Neuron (in vitro differentiated cells): ENCODE data around the gene HOXB4.

Experiments
- H2AFZ ChIP-seq: one replicate; pipeline ENCODE4 v1.6.1; 2013; ENCODE audit warnings: low read depth, mild to moderate bottlenecking, inconsistent platforms, low read length, moderate library complexity
- H3K27me3 ChIP-seq: one replicate; pipeline ENCODE4 v1.6.1; 2013; ENCODE audit warnings: low read length; ENCODE audit not compliant: insufficient read depth
- H3K36me3 ChIP-seq: one replicate; pipeline ENCODE4 v1.6.1; 2013; ENCODE audit warnings: low read length; ENCODE audit not compliant: insufficient read depth
- H3K4me1 ChIP-seq: one replicate; pipeline ENCODE4 v1.6.1; 2013; ENCODE audit warnings: low read length; ENCODE audit not compliant: insufficient read depth
- H3K4me3 ChIP-seq: 2 replicates; pipeline ENCODE4 v1.5.1; 2013; ENCODE audit warnings: mild to moderate bottlenecking, low read length, moderate library complexity
- H3K9me3 ChIP-seq: one replicate; pipeline ENCODE4 v1.6.1; 2013; ENCODE audit warnings: low read length

Gene HOXB4

DNA sequence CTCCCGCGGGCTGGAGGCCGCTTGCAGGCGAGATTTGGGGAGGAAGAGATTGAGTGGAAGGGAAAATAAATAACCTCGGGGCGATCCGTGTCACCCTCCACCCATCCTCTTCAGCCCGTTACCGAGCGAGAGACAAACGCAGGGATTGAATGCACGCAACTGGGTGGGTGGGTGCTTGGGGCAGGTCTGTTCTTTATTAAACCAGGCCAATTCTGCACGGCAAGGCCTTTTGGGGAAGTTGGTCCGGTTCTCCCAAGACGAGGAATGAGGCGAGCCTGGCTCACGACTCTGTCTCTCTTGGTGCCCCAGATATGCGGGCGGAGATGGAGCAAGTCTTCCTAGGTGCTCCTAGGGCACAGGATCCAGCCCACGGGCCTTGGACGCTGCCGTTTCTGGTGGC lies 33.1 kb upstream of the HOXB4 start:
- Histone ChIP-seq H3K36me3 (no peaks in the 10 kb centered on the region), H2AFZ (no peak overlapping the region), H3K9me3 (no peaks in the 10 kb centered on the region), H3K4me3 (no peak overlapping the region), H3K27me3 (peaks cover 96% of the 10 kb centered on the region), H3K4me1 (peaks cover 6% of the 10 kb centered on the region)

DNA sequence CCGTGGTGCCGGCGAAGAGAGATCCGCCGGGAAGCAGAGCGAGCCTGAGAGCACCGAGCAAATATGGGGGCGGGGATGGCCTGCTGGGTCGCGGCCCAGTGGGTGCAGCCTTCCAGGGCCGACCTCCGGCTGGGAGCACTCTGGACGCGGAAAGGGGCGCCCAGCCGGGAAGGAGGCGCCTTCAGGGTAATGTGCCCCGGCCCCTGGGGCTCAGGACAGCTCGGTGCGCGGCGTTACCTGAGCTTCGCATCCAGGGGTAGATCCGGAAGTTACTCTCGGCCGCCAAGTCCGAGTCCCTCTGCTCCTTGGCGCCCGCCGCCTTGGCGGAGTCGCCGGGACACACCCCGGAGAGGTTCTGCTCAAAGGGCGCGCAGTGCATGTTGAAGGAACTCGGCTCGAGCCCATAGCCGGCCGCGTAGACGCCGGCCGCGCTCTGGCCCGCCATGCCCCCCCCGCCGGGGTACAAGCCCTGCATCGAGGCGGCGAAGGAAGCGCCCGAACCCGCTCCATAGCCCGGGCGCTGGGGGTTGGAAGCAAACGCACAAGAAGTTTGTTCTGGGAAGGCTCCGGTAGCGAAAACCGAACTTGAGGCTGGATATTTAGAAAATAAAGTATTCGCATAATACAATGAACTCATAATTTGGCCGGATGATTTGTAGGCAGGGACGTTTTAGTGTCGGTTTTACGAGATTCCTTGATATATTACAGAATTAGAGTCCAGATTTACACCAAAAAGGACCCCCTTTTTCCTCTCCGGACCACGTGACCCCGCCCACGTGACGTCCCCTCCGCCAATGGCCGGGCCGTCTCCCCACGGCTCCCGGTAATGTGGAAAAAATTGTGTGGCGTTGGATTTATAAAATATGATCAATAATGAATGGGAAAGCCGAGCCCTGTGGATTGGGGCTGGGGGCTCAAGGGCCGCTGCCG lies 32.4 kb upstream of the HOXB4 start, which contains the start of gene HOXB7:
Gene HOXB7 (minus strand): TSS at position 736 of the 930 bp plus-strand sequence. CDS start 99 bp downstream, at position 637.
- peaks cover 6% of the 10 kb centered on the region for H3K4me1 ChIP-seq
- H3K9me3 ChIP-seq: no peaks in the 10 kb centered on the region
- H3K36me3 ChIP-seq: no peaks in the 10 kb centered on the region
- H3K27me3 ChIP-seq: peaks cover 96% of the 10 kb centered on the region
- peak within 1 kb of the TSS; percentile 30 for H2AFZ ChIP-seq
- peak within 1 kb of the TSS; percentile 29 for H3K4me3 ChIP-seq

- Histone ChIP-seq H3K27me3 (peaks cover 96% of the 10 kb centered on the region), H3K4me3 (no peak overlapping the region), H3K9me3 (no peaks in the 10 kb centered on the region), H2AFZ (no peak overlapping the region), H3K36me3 (no peaks in the 10 kb centered on the region), H3K4me1 (peaks cover 6% of the 10 kb centered on the region)
These were observed 31.7 kb upstream of the HOXB4 start for GRCh38 chr17:48609759-48610281.

- H3K4me3 ChIP-seq: no peak overlapping the region
- H3K4me1 ChIP-seq: peaks cover 6% of the 10 kb centered on the region
- H2AFZ ChIP-seq: no peak overlapping the region
- no peaks in the 10 kb centered on the region for H3K9me3 ChIP-seq
- H3K36me3 ChIP-seq: no peaks in the 10 kb centered on the region
- peaks cover 96% of the 10 kb centered on the region for H3K27me3 ChIP-seq
These were observed 30.9 kb upstream of the HOXB4 start for GRCh38 chr17:48609033-48609432.

DNA sequence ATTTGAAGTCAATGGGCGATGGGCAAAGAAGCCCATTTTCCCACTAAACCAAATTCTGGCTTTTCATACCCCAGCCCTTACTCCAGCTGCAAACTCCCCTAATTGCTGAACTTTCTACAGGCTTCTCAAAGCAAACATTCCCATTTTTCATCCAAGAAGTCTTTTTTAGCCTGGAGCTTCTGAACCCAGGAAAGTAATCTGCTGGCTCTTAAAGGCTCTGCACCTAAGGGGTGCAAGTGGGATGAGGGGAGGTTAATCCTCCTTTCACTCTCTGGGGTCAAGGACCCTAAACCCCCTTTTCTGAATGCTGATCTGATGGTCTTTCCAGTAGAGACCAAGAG lies 30.3 kb upstream of the HOXB4 start:
- Histone ChIP-seq H3K4me3 (no peak overlapping the region), H3K27me3 (peaks cover 96% of the 10 kb centered on the region), H3K4me1 (peaks cover 6% of the 10 kb centered on the region), H3K36me3 (no peaks in the 10 kb centered on the region), H2AFZ (no peak overlapping the region), H3K9me3 (peaks cover 2% of the 10 kb centered on the region)

- H3K9me3 ChIP-seq: peaks cover 2% of the 10 kb centered on the region
- peaks cover 94% of the 10 kb centered on the region for H3K27me3 ChIP-seq
- no peak overlapping the region for H3K4me3 ChIP-seq
- H2AFZ ChIP-seq: no peak overlapping the region
- H3K4me1 ChIP-seq: no peaks in the 10 kb centered on the region
- no peaks in the 10 kb centered on the region for H3K36me3 ChIP-seq
These were observed 28.9 kb upstream of the HOXB4 start for GRCh38 chr17:48606892-48607614.

DNA sequence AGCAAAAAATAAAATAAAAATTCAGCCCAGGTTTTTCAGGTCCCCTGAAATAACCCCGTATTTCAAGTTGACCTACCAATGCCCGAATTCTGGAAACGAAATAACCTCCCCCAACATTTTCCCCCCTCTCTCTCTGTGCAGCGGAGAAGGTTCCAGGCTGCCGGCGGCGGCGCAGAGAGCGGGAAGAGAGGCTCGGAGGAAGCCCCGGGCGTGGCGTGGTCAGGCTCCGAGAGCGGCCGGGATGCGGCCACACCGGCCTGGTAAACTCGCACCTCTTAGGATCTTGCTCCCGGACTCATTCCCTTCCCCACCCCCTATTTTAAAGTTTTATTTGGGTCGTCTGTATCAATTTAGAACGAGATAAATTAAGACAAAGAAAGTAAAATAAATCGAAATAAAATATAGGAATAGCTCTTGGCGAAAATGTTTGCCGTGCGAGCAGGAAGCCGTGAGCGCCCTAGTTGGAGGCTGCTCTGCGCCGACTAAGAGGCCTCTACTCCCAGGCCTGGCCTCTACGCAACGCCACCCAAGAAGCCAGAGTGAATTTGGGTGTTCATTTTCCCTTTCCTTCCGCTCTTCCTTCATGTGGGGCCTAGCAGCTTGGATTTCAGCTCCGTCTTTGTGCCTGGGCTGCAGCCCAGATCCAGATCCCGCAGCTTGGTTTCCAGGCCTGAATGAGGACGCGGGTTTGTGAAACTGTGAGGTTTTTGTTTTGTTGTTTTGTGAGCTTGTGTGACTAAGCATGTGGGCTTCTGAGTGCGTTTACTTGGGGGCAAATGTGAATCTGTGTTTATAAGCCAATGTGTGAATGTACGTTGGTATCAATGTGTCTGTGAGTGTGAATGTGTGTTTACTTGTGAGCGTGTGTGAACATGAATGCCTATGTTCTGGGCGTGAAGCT lies 28.1 kb upstream of the HOXB4 start:
- H3K36me3 ChIP-seq: no peaks in the 10 kb centered on the region
- H2AFZ ChIP-seq: no peak overlapping the region
- no peak overlapping the region for H3K4me3 ChIP-seq
- no peaks in the 10 kb centered on the region for H3K4me1 ChIP-seq
- H3K27me3 ChIP-seq: peaks cover 95% of the 10 kb centered on the region
- peaks cover 2% of the 10 kb centered on the region for H3K9me3 ChIP-seq

GRCh38 chr17:48605409-48605919 lies 27.3 kb upstream of the HOXB4 start:
- Histone ChIP-seq H2AFZ (no peak overlapping the region), H3K4me1 (no peaks in the 10 kb centered on the region), H3K4me3 (no peak overlapping the region), H3K9me3 (peaks cover 2% of the 10 kb centered on the region), H3K27me3 (peaks cover 95% of the 10 kb centered on the region), H3K36me3 (no peaks in the 10 kb centered on the region)

DNA sequence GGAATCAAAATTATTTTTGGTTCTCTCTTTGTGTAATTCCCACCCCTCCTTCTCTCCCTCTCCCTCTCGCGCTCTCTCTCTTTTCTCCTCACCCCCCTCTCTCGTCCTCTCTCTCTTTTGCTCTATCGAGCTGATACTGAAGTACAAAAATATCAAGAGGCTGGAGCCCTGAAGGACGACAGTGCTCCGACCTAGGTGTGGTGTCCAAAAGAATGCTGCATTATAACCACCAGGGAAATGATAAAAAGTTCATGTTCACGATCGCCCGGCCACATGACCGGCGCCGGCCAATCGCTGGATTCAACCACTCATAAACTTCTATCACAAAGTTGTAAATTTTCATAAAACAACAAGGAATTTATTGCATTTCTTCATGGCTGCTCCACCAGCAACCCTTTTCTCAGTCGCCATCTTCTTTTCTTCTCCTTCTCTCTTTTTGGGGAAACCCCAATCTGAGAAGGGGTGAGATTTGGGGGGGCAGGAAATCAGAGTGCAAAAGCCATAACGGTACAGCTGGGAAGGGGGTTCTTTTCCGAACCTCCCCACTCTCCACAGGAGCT lies 26.7 kb upstream of the HOXB4 start, which contains the start of gene HOXB6:
Gene HOXB6 (minus strand): TSS at position 217 of the 560 bp plus-strand sequence. CDS start 6,836 bp downstream, outside the sequence.
- Histone ChIP-seq H3K36me3 (no peaks in the 10 kb centered on the region), H2AFZ (no peak within 1 kb of the TSS), H3K4me3 (no peak within 1 kb of the TSS), H3K4me1 (no peaks in the 10 kb centered on the region), H3K9me3 (peaks cover 2% of the 10 kb centered on the region), H3K27me3 (peaks cover 95% of the 10 kb centered on the region)

- H3K4me1 ChIP-seq: no peaks in the 10 kb centered on the region
- H3K27me3 ChIP-seq: peaks cover 95% of the 10 kb centered on the region
- H3K4me3 ChIP-seq: no peak overlapping the region
- no peak overlapping the region for H2AFZ ChIP-seq
- H3K36me3 ChIP-seq: no peaks in the 10 kb centered on the region
- peaks cover 2% of the 10 kb centered on the region for H3K9me3 ChIP-seq
These were observed 26.0 kb upstream of the HOXB4 start for GRCh38 chr17:48603959-48604769.

GRCh38 chr17:48601539-48602425 lies 23.6 kb upstream of the HOXB4 start:
- Histone ChIP-seq H3K4me3 (no peak overlapping the region), H3K9me3 (peaks cover 2% of the 10 kb centered on the region), H2AFZ (no peak overlapping the region), H3K36me3 (no peaks in the 10 kb centered on the region), H3K4me1 (no peaks in the 10 kb centered on the region), H3K27me3 (peaks cover 98% of the 10 kb centered on the region)
